Brain microvascular endothelial cell (primary cell): ENCODE data around the gene EPN2.

Experiments used
- DNase-seq: peaks from one replicate; pipeline ENCODE4 v3.0.0-alpha.2; 2020
- H3K27ac ChIP-seq: fragments of 250-450 bp; sonication (Bioruptor Pico); 2 replicates; pipeline ENCODE4 v1.5.1; 2020; ENCODE audit warnings: mild to moderate bottlenecking, moderate library complexity
- H3K27me3 ChIP-seq: fragments of 250-450 bp; sonication (Bioruptor Pico); replicated peaks from 2 replicates; pipeline ENCODE4 v1.5.1; 2020; ENCODE audit warnings: mild to moderate bottlenecking
- H3K36me3 ChIP-seq: fragments of 250-450 bp; sonication (Bioruptor Pico); replicated peaks from 2 replicates; pipeline ENCODE4 v1.5.1; 2020; ENCODE audit warnings: mild to moderate bottlenecking
- H3K4me3 ChIP-seq: 2 replicates; pipeline ENCODE4 v1.5.1; 2011; ENCODE audit warnings: low read depth, mild to moderate bottlenecking, control low read depth, low read length, moderate library complexity
- in situ Hi-C: cut with HindIII; loops from 2 replicates; pipeline ENCODE4 v1.10.0; 2017; ENCODE audit warnings: low sequenced_read_pairs, low pct_ligation_motif_present
- TF ChIP-seq, protein P1 (sequence below): IDR thresholded peaks from 2 replicates; pipeline ENCODE4 v1.5.1; 2011; ENCODE audit warnings: low read depth, mild to moderate bottlenecking, moderate library complexity, low read length, control low read depth, inconsistent platforms; ENCODE audit errors: missing control alignments

EPN2 gene

DNA sequence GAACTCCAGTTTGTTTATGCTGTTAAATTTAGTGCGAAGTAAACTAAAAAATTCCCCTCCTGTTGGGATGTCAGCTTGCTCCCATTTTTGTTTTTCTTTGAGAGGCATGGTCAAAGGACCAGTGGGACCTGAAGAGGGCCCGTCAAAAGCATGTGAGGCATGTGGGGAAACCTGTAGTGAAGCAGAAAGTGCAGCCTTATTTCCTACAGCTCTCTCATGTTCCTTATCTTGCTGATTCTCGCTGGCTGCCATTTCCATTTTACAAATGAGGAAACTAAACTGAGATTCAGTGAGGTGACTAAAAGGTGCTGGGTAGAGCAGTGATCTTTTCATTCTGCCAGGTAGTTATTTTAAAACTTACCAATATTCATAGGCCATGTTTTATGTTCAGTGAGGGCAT, 27.1 kb downstream of the EPN2 start:
- TF ChIP-seq, protein P1, sequence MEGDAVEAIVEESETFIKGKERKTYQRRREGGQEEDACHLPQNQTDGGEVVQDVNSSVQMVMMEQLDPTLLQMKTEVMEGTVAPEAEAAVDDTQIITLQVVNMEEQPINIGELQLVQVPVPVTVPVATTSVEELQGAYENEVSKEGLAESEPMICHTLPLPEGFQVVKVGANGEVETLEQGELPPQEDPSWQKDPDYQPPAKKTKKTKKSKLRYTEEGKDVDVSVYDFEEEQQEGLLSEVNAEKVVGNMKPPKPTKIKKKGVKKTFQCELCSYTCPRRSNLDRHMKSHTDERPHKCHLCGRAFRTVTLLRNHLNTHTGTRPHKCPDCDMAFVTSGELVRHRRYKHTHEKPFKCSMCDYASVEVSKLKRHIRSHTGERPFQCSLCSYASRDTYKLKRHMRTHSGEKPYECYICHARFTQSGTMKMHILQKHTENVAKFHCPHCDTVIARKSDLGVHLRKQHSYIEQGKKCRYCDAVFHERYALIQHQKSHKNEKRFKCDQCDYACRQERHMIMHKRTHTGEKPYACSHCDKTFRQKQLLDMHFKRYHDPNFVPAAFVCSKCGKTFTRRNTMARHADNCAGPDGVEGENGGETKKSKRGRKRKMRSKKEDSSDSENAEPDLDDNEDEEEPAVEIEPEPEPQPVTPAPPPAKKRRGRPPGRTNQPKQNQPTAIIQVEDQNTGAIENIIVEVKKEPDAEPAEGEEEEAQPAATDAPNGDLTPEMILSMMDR, result no peak
- in situ Hi-C loops, result no loop called here
- no peak for DNase-seq
- H3K4me3 ChIP-seq, result no peak overlapping the region
- H3K27ac ChIP-seq, result peak overlapping the region; percentile 78
- H3K36me3 ChIP-seq, result no peaks in the 10 kb centered on the region
- no peaks in the 10 kb centered on the region for H3K27me3 ChIP-seq

DNA sequence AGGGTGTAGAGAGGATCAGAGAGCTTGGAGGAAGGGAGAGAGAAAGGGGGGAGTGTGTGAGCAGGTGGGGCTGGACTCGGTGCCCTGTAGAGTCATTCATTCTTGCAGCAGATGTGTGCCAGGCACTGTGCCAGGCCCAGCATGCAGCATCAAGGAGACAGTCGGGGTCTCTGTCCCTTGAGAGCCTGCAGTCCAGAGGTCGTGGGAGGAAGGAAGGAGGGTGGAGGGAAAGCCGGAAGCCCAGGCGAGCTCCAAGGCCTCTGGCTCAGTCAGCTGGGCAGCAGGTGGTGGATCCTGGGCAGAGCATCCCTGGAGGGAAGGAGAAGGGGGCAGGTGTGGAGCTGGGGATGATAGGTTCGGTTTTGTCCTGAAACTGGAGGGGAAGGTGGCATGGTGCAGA, 27.5 kb downstream of the EPN2 start:
- in situ Hi-C loops, result no loop called here

DNA sequence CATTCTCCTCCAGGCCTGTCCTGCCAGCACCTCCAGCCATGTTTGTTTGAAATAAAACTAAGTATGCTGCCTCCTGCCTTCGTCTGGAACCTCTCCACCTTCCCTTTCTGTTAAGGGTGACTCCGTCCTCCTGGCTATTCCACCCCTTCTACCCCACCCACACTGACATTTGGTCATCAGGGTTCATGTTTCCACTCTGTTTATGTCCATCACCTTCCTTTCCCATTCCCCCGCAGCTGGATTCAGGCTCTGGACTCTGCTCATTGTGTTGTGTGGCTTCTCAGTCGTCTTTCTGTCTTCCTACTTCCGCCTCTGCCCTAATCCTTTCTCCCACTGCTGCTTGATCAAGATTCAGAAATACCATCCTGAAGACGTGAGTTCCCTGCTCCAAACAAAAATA, 28.6 kb downstream of the EPN2 start:
- Histone ChIP-seq H3K36me3 (no peaks in the 10 kb centered on the region), H3K27ac (no peak overlapping the region), H3K4me3 (no peak overlapping the region), H3K27me3 (no peaks in the 10 kb centered on the region)
- no peak for DNase-seq
- in situ Hi-C loops, result no loop called here
- TF ChIP-seq, protein P1, result no peak

More for the DNA sequence above, 27.5 kb downstream of the EPN2 start:
- Histone ChIP-seq H3K36me3 (no peaks in the 10 kb centered on the region), H3K27me3 (no peaks in the 10 kb centered on the region), H3K27ac (no peak overlapping the region), H3K4me3 (no peak overlapping the region)
- TF ChIP-seq, protein P1, result no peak
- no peak for DNase-seq

DNA sequence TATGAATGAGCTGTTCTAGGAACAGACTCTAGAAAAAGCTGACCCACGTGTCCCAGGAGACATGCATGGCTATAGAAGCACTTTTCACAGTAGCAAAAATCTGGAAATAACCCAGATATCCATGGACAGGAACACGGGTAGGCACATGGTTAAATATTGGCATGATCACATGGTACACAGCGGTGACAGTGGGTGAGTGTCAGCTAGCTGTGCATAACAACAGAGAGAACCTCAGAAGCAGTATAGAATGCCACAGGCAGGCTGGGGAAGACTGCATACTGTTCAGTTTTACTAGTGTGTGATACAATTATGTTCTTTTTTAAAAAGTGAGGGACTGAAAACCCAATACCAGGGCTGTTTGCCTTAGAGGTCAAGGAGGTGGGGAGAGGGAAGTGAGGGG, 31.4 kb downstream of the EPN2 start:
- Histone ChIP-seq H3K27ac (no peak overlapping the region), H3K27me3 (no peaks in the 10 kb centered on the region), H3K4me3 (no peak overlapping the region), H3K36me3 (peaks cover 2% of the 10 kb centered on the region)
- in situ Hi-C loops, result no loop called here
- TF ChIP-seq, protein P1, result no peak
- no peak for DNase-seq

DNA sequence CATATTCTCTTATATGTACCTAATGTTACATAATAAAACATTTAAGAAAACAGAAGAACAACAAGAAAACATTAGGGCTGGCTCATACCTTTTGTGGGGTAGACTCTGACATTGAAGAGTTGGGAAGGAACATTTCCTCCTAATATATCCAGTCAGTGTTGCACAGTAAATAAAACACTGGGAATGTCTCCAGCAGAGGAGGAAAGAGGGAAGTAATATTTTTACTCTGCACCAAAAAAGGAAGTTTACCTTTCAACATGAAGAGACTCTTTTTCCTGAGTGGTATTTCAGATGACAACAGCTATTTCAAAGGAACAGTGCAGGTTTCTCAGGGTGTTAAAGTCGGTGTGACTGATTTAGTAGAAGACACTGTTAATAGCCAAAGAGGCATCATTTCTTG, 31.9 kb downstream of the EPN2 start:
- in situ Hi-C loops, result no loop called here
- TF ChIP-seq, protein P1, result no peak
- Histone ChIP-seq H3K4me3 (no peak overlapping the region), H3K36me3 (peaks cover 2% of the 10 kb centered on the region), H3K27me3 (no peaks in the 10 kb centered on the region), H3K27ac (no peak overlapping the region)
- no peak for DNase-seq

DNA sequence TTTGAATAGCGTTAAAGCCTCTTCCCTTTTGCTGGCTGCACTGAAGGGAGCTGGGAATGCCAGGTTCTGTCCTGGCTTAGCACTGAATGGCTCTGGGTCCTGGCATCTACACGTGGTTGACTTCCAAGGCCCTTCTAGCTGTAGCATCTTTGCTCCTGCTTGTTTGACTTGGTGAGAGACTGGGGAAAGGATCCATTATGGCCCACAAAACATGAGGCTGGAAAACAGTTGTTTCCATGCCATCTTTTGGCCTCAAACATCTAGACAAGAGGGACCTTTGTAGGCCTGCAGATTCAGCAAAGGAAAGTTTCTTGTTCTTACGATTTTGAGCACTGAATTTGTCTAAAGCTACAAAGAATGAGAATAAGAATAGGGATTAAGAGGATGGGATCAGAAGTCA, 32.5 kb downstream of the EPN2 start:
- Histone ChIP-seq H3K4me3 (no peak overlapping the region), H3K27me3 (no peaks in the 10 kb centered on the region), H3K36me3 (peaks cover 2% of the 10 kb centered on the region), H3K27ac (no peak overlapping the region)
- TF ChIP-seq, protein P1, result no peak
- no peak for DNase-seq
- in situ Hi-C loops, result no loop called here
